GM19035 (cell line): Measurements from ENCODE around the gene TUBGCP6.
A peak's percentile ranks its signal among the peaks of the same experiment; 100 is the strongest.

Experiments used
- ATAC-seq: cut with Tn5 transposase; IDR thresholded peaks from one replicate; pipeline ENCODE4 v1.9.1; 2021; ENCODE audit not compliant: unreplicated experiment

The TUBGCP6 gene

GRCh38 chr22:50266994-50267393 lies 22.2 kb upstream of the TUBGCP6 start:
- no peak for ATAC-seq

GRCh38 chr22:50264946-50265669 lies 20.3 kb upstream of the TUBGCP6 start:
- no peak for ATAC-seq

GRCh38 chr22:50264104-50264745 lies 19.4 kb upstream of the TUBGCP6 start:
- no peak for ATAC-seq

- ATAC-seq: no peak
Observed at GRCh38 chr22:50262973-50263617, 18.3 kb upstream of the TUBGCP6 start.

- no peak for ATAC-seq
Observed at GRCh38 chr22:50262460-50262911, 17.7 kb upstream of the TUBGCP6 start.

GRCh38 chr22:50261615-50262459 lies 17.0 kb upstream of the TUBGCP6 start, which contains the start of gene MAPK12:
Gene MAPK12, minus strand, starts transcription at chr22:50261683. Its CDS starts 174 bp downstream, at chr22:50261509.
- peak; percentile 50 for ATAC-seq

- peak; percentile 37 for ATAC-seq
Observed at GRCh38 chr22:50260801-50261614, 16.2 kb upstream of the TUBGCP6 start.

- no peak for ATAC-seq
Observed at GRCh38 chr22:50260434-50260800, 15.6 kb upstream of the TUBGCP6 start.

GRCh38 chr22:50259302-50259701 lies 14.5 kb upstream of the TUBGCP6 start:
- no peak for ATAC-seq

GRCh38 chr22:50258361-50259292 lies 13.8 kb upstream of the TUBGCP6 start:
- ATAC-seq: no peak

GRCh38 chr22:50257451-50258360 lies 12.9 kb upstream of the TUBGCP6 start:
- ATAC-seq: no peak

GRCh38 chr22:50257041-50257440 lies 12.2 kb upstream of the TUBGCP6 start:
- ATAC-seq: no peak

- no peak for ATAC-seq
Observed at GRCh38 chr22:50256258-50256862, 11.5 kb upstream of the TUBGCP6 start.

GRCh38 chr22:50255607-50256006 lies 10.8 kb upstream of the TUBGCP6 start:
- no peak for ATAC-seq

- ATAC-seq: no peak
Observed at GRCh38 chr22:50255099-50255498, 10.3 kb upstream of the TUBGCP6 start.

- ATAC-seq: no peak
Observed at GRCh38 chr22:50253941-50254340, 9.1 kb upstream of the TUBGCP6 start.

GRCh38 chr22:50253046-50253915 lies 8.5 kb upstream of the TUBGCP6 start:
- no peak for ATAC-seq
